B cell (primary cell): ENCODE results near the gene EYA4. TPM values are rescaled to one million over a fixed set of nuclear protein-coding genes. Genes with fewer than 3 reads are reported as not detected.

Source experiments
- ATAC-seq: fragments of 200-7000 bp; cut with Tn5 transposase; one replicate; pipeline ENCODE4 v1.10.0; 2021; ENCODE audit warnings: low read depth, mild to moderate bottlenecking, moderate number of reproducible peaks, moderate library complexity
- CTCF ChIA-PET: fragments of 350-600 bp; sonication (Branson Sonifier 250); formaldehyde crosslinking; loops from one replicate; lab custom pipeline; 2021; ENCODE audit warnings: antibody characterized with exemption, inconsistent platforms; lab: Charles Lee
- POLR2A ChIA-PET: fragments of 350-600 bp; sonication (Branson Sonifier 250); formaldehyde crosslinking; loops from one replicate; lab custom pipeline; 2021; ENCODE audit warnings: antibody characterized with exemption; lab: Charles Lee
- DNase-seq: peaks from one replicate; pipeline ENCODE4 v3.0.0; 2013
- H2AFZ ChIP-seq: 2 replicates; pipeline ENCODE4 v1.6.1; 2012; ENCODE audit warnings: mild to moderate bottlenecking, low read depth, low read length; ENCODE audit not compliant: insufficient read depth, poor library complexity, severe bottlenecking
- H3K27ac ChIP-seq, 2 donors: 1 replicate in 1 of 2; 2 replicates in 1 of 2; pipeline ENCODE4 v1.5.1; 2012 to 2013; ENCODE audit warnings: low read length in 2 of 2, mild to moderate bottlenecking in 2 of 2, moderate library complexity in 1 of 2
- H3K27me3 ChIP-seq, 4 experiments: fragments of 200-600 bp in 1 of 4; sonication (generic) in 1 of 4; replicated peaks in 1 of 4; 1 replicate in 2 of 4; 2 replicates in 2 of 4; pipeline versions ENCODE4 v1.6.1 to v1.7.0; 2013 to 2016; ENCODE audit warnings: low read length in 3 of 4, mild to moderate bottlenecking in 2 of 4, mixed read lengths in 1 of 4, moderate library complexity in 1 of 4; ENCODE audit not compliant: insufficient read depth in 4 of 4, control insufficient read depth in 3 of 4; ENCODE audit errors: control extremely low read depth in 1 of 4
- H3K36me3 ChIP-seq, 2 experiments: replicated peaks in 1 of 2; 1 replicate in 1 of 2; 2 replicates in 1 of 2; pipeline versions ENCODE4 v1.6.1 to v1.7.1; 2013; ENCODE audit warnings: low read length in 1 of 2; ENCODE audit not compliant: insufficient read depth in 2 of 2, control insufficient read depth in 1 of 2; ENCODE audit errors: control extremely low read depth in 1 of 2, extremely low read depth in 1 of 2
- H3K4me1 ChIP-seq, 2 donors: fragments of 200-600 bp in 1 of 2; sonication (generic) in 1 of 2; 1 replicate in 1 of 2; 2 replicates in 1 of 2; pipeline versions ENCODE4 v1.5.1 to v1.6.1; 2013 to 2017; ENCODE audit warnings: low read length in 2 of 2; ENCODE audit not compliant: control insufficient read depth in 2 of 2, insufficient read depth in 2 of 2
- H3K4me2 ChIP-seq: replicated peaks from 2 replicates; pipeline ENCODE3; 2012; ENCODE audit warnings: mild to moderate bottlenecking, low read depth, low read length; ENCODE audit not compliant: poor library complexity, severe bottlenecking
- H3K4me3 ChIP-seq, 5 experiments: fragments of 200-600 bp in 1 of 5; sonication (generic) in 1 of 5; 1 replicate in 3 of 5; 2 replicates in 2 of 5; pipeline versions ENCODE4 v1.5.1 to v1.7.0; 2011 to 2016; ENCODE audit warnings: low read length in 4 of 5, mild to moderate bottlenecking in 4 of 5, low read depth in 2 of 5, control low read depth in 1 of 5, moderate library complexity in 1 of 5; ENCODE audit not compliant: insufficient read depth in 1 of 5; ENCODE audit errors: control extremely low read depth in 1 of 5, extremely low read depth in 1 of 5
- H3K79me2 ChIP-seq: fragments of 200-600 bp; sonication (generic); one replicate; pipeline ENCODE4 v1.6.0; 2016; ENCODE audit warnings: low read length; ENCODE audit not compliant: control insufficient read depth, insufficient read depth
- H3K9ac ChIP-seq: fragments of 200-600 bp; sonication (generic); 2 replicates; pipeline ENCODE4 v1.6.1; 2017; ENCODE audit warnings: mild to moderate bottlenecking, low read length, moderate library complexity
- H3K9me3 ChIP-seq, 3 donors: one replicate each; pipeline versions ENCODE4 v1.6.1 to v1.7.1; 2013; ENCODE audit warnings: low read length in 2 of 3; ENCODE audit not compliant: control insufficient read depth in 2 of 3, insufficient read depth in 1 of 3; ENCODE audit errors: control extremely low read depth in 1 of 3
- H4K20me1 ChIP-seq: 2 replicates; pipeline ENCODE4 v1.6.0; 2012; ENCODE audit warnings: mild to moderate bottlenecking, low read length; ENCODE audit not compliant: insufficient read depth, control insufficient read depth, poor library complexity, severe bottlenecking
- H3K27ac Mint-ChIP-seq: one replicate; pipeline ENCODE4 v1.8.0; 2021; ENCODE audit warnings: mixed read lengths
- H3K27me3 Mint-ChIP-seq: one replicate; pipeline ENCODE4 v1.8.0; 2021; ENCODE audit warnings: mixed read lengths
- H3K4me1 Mint-ChIP-seq: one replicate; pipeline ENCODE4 v1.8.0; 2021; ENCODE audit warnings: mixed read lengths
- H3K4me3 Mint-ChIP-seq: one replicate; pipeline ENCODE4 v1.8.0; 2021; ENCODE audit warnings: mixed read lengths
- H3K9me3 Mint-ChIP-seq: one replicate; pipeline ENCODE4 v1.8.0; 2022; ENCODE audit warnings: mixed read lengths; ENCODE audit not compliant: insufficient read depth
- CTCF ChIP-seq: fragments of 200-600 bp; IDR thresholded peaks from one replicate; pipeline ENCODE4 v1.8.0; 2022; ENCODE audit warnings: antibody characterized with exemption, mild to moderate bottlenecking
- EZH2 ChIP-seq: IDR thresholded peaks from 2 replicates; pipeline ENCODE4 v1.6.1; 2012; ENCODE audit warnings: borderline replicate concordance, low read depth, mild to moderate bottlenecking, moderate library complexity, low read length; ENCODE audit not compliant: insufficient read depth, poor library complexity, severe bottlenecking
- WGBS: methylation state at CpG from one replicate; pipeline ENCODE4 v1.1.5; 2013; ENCODE audit warnings: missing lambda C conversion rate; ENCODE audit not compliant: insufficient coverage; 5-methylcytosine and 5-hydroxymethylcytosine counted together
- intact Hi-C: fragments of 100-400 bp; cut with micrococcal nuclease; formaldehyde crosslinking; loops from one replicate; pipeline ENCODE4 v1.10.0; 2022
- polyA plus RNA-seq: library from polyadenylated mRNA; depleted of rRNA; stranded (reverse); fragments of >200 nt; gene quantifications from 2 replicates; pipeline ENCODE4 v1.2.3, GENCODE V29; 2012
- total RNA-seq, 2 donors: library from RNA; stranded (reverse); fragments of 120-200 nt in 1 of 2; gene quantifications; 1 replicate in 1 of 2; 2 replicates in 1 of 2; pipeline versions ENCODE4 v1.2.3 to v1.2.4, GENCODE V29; 2013 to 2022

Gene EYA4
- total and polyA plus RNA-seq, 2 donors (not counting 1 experiment from before 2014, with no cell fraction given), result 0.49 TPM; not detected in 1

GRCh38 chr6:133487174-133487573 lies 246.0 kb downstream of the EYA4 start:
- Histone ChIP-seq H3K36me3 (no peaks in the 10 kb centered on the region), H3K9me3 (no peaks in the 10 kb centered on the region), H3K4me3 (no peak overlapping the region), H4K20me1 (no peaks in the 10 kb centered on the region), H3K79me2 (no peaks in the 10 kb centered on the region), H3K27ac (no peak overlapping the region), H3K4me2 (no peak overlapping the region), H3K27me3 (peaks cover 0 to 3% (median 0%) of the 10 kb centered on the region in 4 experiments), H3K4me1 (no peaks in the 10 kb centered on the region), H3K9ac (no peak overlapping the region), H2AFZ (no peak overlapping the region)
- intact Hi-C loops, result no loop called here
- Mint-ChIP-seq H3K9me3 (no peaks in the 10 kb centered on the region), H3K27me3 (peaks cover 9% of the 10 kb centered on the region), H3K27ac (no peak overlapping the region), H3K4me1 (no peaks in the 10 kb centered on the region), H3K4me3 (no peak overlapping the region)
- TF ChIP-seq EZH2 (no peak), CTCF (no peak)
- ChIA-PET CTCF (no interaction called here), POLR2A (no interaction called here)
- WGBS, result 100% methylated on average over 1 of the region's 2 CpGs
- no peak for ATAC-seq
- DNase-seq, result no peak

- ChIA-PET POLR2A (no interaction called here), CTCF (no interaction called here)
- no peaks in the 10 kb centered on the region for H3K9me3 ChIP-seq
- DNase-seq (no peak), ATAC-seq (no peak)
- intact Hi-C loops, result no loop called here
- no peaks in the 10 kb centered on the region for H3K36me3 ChIP-seq
- H3K27me3 ChIP-seq, result no peaks in the 10 kb centered on the region
- 100% methylated on average over 1 of the region's 1 CpG for WGBS
- H3K4me1 ChIP-seq, result no peaks in the 10 kb centered on the region
- Mint-ChIP-seq H3K27ac (no peak overlapping the region), H3K4me3 (no peak overlapping the region), H3K4me1 (no peaks in the 10 kb centered on the region), H3K9me3 (peaks cover 3% of the 10 kb centered on the region), H3K27me3 (peaks cover 5% of the 10 kb centered on the region)
- no peaks in the 10 kb centered on the region for H4K20me1 ChIP-seq
- no peak for TF ChIP-seq EZH2
- TF ChIP-seq CTCF, result no peak
- H3K9ac ChIP-seq, result no peak overlapping the region
- no peak overlapping the region for H3K4me2 ChIP-seq
- no peak overlapping the region for H2AFZ ChIP-seq
- no peak overlapping the region for H3K4me3 ChIP-seq
- H3K79me2 ChIP-seq, result no peaks in the 10 kb centered on the region
- no peak overlapping the region for H3K27ac ChIP-seq
Observed at GRCh38 chr6:133495205-133495903, 254.2 kb downstream of the EYA4 start.
